GM12892 (cell line): Measurements from ENCODE around the gene IMMP2L.

ENCODE experiments used
- POLR2A ChIP-seq: IDR thresholded peaks from 2 replicates; pipeline ENCODE4 v1.6.1; 2011; ENCODE audit warnings: low read depth, low read length, control low read depth
- POLR2AphosphoS5 ChIP-seq: IDR thresholded peaks from 2 replicates; pipeline ENCODE4 v1.6.1; 2011; ENCODE audit warnings: low read depth, low read length, control low read depth
- TAF1 ChIP-seq: IDR thresholded peaks from 2 replicates; pipeline ENCODE4 v1.6.1; 2011; ENCODE audit warnings: low read depth, mild to moderate bottlenecking, control low read depth, low read length, borderline replicate concordance

DNA sequence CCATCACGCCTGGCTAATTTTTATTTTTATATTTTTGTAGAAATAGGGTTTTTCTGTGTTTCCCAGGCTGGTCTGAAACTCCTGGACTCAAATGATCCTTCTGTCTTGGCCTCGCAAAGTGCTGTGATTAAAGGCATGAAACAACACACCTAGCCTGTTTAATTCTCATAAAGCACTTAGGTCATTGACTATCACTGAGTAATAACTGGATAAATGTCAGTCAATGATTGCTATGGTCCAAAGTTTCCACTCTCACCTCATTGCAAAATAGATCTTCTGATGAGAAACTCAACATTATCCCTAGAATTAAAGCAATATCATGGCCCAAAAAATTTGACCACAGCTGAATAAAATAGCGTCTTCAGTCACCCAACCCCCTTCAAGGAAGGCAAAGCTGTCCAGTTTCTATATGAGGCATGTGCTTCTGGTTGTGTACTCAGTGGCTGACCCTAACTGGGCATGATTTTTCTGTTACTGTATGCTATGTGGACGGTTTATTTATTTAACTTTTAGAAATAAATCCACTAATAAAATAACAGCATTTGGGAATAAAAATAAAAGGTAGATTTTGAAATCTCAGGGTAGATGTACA is 557.9 kb downstream of the IMMP2L start:
- TF ChIP-seq POLR2A (no peak), POLR2AphosphoS5 (no peak), TAF1 (no peak)
